ENCODE data around the gene IMP3. TPM values are rescaled to one million over a fixed set of nuclear protein-coding genes. Genes with fewer than 3 reads are reported as not detected.

IMP3 gene
- total RNA-seq, 1 donor from 2014 or later, result 73.9 TPM

DNA sequence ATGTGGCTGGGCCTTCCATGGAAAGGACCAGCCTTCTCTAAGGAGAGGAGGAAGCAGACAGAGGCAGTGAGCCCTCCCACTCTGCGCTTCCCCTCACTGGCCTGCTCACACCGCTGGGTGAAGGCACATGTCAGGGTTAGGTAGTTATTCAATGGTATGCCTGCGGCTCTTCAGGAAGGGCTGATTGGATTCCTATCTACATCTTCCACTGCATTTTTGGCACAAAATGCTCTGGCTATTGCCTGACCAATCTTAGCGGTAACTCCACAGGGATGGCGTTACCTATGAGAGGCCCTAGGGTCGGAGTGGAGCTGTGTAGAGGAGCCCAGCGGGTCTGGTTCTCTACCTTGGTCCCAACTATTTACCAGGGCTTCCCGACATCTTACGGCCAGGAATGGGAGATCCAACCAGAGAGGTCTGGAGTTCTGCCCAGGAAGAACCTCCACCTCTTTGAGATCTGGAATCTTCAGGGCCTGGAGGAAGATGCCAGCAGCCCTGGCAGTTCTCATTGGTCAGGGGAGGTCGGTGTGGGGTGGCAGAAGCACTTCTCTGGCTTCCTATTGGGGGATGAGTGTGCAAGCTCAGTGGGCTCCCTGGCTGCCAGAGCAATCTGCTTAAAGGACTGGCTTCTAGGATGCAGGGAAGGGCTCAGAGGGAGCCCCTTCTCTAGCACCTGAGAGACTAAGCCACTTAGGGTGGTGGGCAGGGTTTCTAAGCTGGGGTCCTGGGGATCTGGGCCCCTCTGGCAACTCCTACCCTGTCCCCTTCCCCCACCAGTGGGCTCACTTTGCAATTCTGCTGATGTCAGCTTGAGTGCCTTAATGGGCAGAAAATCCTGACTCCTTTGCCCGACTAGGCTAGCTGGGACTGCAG is 31.9 kb upstream of the IMP3 start:
- no peak overlapping the region for H3K4me3 ChIP-seq (ENCODE audit: low read depth, low read length)
- TF ChIP-seq, protein P1, sequence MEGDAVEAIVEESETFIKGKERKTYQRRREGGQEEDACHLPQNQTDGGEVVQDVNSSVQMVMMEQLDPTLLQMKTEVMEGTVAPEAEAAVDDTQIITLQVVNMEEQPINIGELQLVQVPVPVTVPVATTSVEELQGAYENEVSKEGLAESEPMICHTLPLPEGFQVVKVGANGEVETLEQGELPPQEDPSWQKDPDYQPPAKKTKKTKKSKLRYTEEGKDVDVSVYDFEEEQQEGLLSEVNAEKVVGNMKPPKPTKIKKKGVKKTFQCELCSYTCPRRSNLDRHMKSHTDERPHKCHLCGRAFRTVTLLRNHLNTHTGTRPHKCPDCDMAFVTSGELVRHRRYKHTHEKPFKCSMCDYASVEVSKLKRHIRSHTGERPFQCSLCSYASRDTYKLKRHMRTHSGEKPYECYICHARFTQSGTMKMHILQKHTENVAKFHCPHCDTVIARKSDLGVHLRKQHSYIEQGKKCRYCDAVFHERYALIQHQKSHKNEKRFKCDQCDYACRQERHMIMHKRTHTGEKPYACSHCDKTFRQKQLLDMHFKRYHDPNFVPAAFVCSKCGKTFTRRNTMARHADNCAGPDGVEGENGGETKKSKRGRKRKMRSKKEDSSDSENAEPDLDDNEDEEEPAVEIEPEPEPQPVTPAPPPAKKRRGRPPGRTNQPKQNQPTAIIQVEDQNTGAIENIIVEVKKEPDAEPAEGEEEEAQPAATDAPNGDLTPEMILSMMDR (conservative IDR thresholded peaks at IDR 0.05; ENCODE audit: low read depth, low read length), result no peak
- DNase-seq (ENCODE audit: low read depth), result no peak

DNA sequence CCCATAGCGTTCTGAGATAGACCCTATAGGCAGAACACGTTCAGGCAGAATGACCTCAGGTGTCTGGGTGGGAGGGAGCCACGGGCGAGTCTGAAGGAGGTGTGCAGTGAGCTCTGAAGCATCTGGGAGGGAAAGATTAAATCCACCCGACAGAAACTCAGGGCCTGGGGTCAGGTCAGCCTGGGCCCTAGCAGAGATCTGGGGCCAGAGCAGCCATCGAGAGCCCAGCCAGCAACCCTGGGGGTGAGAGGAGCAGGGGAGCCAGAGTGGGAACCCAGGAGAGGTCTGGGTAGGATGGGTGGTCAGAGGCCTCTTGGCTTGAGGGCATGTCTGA is 29.8 kb upstream of the IMP3 start:
- TF ChIP-seq, protein P1 (conservative IDR thresholded peaks at IDR 0.05; ENCODE audit: low read depth, low read length), result no peak
- no peak for DNase-seq (ENCODE audit: low read depth)
- H3K4me3 ChIP-seq (ENCODE audit: low read depth, low read length), result no peak overlapping the region

DNA sequence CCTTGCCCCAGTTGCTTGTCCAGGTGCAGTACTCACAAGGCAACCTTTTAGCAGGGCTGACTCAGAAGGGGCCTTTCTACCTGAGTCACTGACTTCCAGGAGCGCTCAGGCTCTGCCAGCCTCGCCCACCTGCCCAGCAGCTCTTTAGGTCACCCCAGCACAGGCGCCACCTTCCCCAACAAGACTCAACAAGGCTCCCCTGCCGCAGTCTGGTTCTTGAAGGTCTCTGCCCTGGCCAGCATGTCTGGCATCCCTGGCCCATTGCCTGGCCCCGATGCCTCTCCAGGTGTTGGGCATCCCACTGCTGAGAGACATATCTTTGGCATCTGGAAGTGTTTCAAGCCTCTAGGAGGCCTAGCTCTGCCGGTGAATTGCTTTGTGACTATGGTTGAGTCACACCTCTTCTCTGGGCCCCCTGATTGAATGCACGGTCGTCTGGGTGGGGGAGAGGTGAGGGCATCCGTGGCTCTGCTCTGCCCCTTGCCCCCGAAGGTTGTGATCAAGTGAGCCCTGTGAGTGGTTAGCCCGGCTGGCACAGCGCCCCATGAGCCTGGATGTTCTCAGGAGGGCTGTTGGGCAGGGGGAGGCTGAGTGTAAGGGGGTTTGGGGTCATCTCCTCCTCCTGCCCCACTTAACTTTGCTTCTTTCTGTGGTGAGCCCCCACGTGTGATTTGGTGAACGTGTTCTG is 29.3 kb upstream of the IMP3 start:
- DNase-seq (ENCODE audit: low read depth), result no peak
- TF ChIP-seq, protein P1 (conservative IDR thresholded peaks at IDR 0.05; ENCODE audit: low read depth, low read length), result no peak
- no peak overlapping the region for H3K4me3 ChIP-seq (ENCODE audit: low read depth, low read length)

DNA sequence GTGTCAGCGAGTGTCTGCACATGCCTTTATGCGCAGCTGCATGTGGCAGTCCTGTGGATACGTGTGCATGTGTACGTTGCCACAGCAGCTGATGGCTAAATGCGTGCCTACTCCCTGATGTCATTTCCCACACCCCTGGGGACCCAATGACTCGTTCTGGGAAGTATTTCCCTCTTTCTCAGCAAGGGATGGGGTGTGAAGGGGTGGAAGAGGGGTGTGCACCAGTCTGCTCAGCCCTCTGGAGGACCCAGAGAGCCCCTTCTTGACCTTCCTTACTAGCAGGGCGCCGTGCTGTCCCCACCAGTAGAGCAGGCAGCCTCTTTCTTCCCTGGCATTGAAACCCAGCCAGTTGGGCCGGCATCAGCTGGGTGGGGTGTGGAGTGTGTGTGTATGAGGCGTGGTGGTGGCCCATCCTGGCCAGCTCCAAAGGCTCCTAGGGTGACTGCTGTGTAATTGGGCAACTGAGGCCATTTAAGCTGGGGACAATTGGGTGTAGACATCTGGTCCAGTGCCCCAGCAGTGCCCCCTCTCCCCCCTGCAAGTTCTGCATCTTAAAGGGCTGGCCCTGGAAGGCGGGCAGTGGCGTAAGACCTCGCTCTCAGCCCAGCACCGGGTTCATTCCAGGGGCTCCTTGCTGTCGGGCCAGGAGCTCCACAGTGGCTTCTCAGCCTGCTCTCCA is 26.9 kb upstream of the IMP3 start:
- DNase-seq (ENCODE audit: low read depth), result peak; percentile 51
- TF ChIP-seq, protein P1 (conservative IDR thresholded peaks at IDR 0.05; ENCODE audit: low read depth, low read length), result no peak
- no peak overlapping the region for H3K4me3 ChIP-seq (ENCODE audit: low read depth, low read length)

DNA sequence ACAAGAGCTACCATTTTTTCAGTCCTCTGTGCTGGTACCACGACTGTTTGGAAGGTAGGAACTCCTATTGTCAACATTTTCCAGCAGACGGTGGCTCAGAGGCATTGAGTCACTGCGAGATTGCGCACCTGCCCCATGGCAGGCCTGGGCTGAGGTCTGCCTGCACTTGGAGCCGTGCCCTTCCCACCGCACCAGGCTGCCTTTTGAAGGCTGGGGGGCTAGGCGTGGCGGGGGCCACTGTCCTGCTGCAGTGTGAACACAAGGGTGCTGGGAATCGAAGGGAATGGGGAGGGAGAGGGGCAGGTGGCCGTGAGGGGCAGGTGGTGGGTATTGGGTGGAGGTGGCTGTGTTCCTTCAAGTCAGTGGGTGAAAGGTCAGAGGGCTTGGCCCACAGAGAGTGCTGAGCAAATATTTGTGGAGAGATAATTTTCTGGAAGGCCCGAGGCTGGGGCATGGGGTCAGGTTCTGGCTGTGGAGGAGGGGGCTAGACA is 24.0 kb upstream of the IMP3 start:
- no peak for DNase-seq (ENCODE audit: low read depth)
- TF ChIP-seq, protein P1 (conservative IDR thresholded peaks at IDR 0.05; ENCODE audit: low read depth, low read length), result no peak

DNA sequence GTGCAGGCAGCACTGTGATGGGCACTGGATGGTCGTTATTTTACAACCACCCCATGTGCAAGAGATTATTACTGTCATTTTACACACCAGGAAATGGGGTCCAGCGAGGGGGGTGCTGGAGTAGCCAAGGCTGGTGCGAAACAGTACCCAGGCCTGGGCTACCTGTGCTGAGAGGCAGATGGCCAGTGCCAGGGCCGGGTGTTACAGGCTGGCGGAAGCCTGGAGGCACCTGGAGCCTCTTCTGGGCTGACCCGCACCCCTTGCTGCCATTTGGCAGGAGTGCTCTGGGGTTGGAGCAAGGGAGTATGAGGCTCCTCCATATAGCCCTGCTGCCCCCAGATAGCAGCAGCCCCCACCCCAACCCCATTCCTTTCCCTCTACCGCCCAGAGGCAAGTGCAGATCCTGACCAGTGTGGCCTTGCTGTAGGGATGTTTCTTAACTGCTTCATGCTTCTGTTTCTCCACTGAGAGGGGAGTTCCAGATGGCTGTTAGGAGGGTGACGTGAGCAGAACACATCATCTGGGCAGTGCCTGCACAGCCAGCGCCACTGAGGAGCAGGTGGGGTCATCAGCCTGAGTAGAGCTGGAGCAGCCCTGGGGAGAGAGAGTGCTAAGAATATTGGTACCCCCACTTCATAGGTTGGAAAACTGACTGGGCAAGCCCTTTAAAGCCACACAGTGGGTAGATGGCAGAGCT is 22.9 kb upstream of the IMP3 start:
- no peak overlapping the region for H3K4me3 ChIP-seq (ENCODE audit: low read depth, low read length)
- TF ChIP-seq, protein P1 (conservative IDR thresholded peaks at IDR 0.05; ENCODE audit: low read depth, low read length), result no peak
- DNase-seq (ENCODE audit: low read depth), result no peak

More for the DNA sequence above, 24.0 kb upstream of the IMP3 start:
- H3K4me3 ChIP-seq (ENCODE audit: low read depth, low read length), result no peak overlapping the region

All from epithelial cell of proximal tubule (primary cell).